NB4 (cell line): ENCODE results near the gene WFDC5.

Experiments used
- CTCF ChIP-seq: IDR thresholded peaks from one replicate; pipeline ENCODE4 v1.5.1; 2012; ENCODE audit warnings: low read depth, low read length
- MAX ChIP-seq: IDR thresholded peaks from 2 replicates; pipeline ENCODE4 v1.6.1; 2011; ENCODE audit warnings: low read depth, low read length
- POLR2A ChIP-seq: IDR thresholded peaks from 2 replicates; pipeline ENCODE4 v1.6.1; 2011; ENCODE audit warnings: mild to moderate bottlenecking; ENCODE audit not compliant: insufficient read length; ENCODE audit errors: extremely low read depth

- TF ChIP-seq CTCF (no peak), POLR2A (no peak), MAX (peak; percentile 86)
Measured at GRCh38 chr20:45087097-45087790, 27.7 kb downstream of the WFDC5 start.
